WERI-Rb-1 (cell line): Measurements from ENCODE around the gene PLCE1.

Source experiments
- DNase-seq: peaks from one replicate; pipeline ENCODE4 v3.0.0-alpha.2; 2020
- H3K27ac ChIP-seq: fragments of 250-450 bp; sonication (Bioruptor Pico); 2 replicates; pipeline ENCODE4 v1.5.1; 2020; ENCODE audit warnings: mild to moderate bottlenecking, moderate library complexity
- H3K27me3 ChIP-seq: fragments of 250-450 bp; sonication (Bioruptor Pico); 2 replicates; pipeline ENCODE4 v1.5.1; 2021; ENCODE audit warnings: mild to moderate bottlenecking, low read depth, moderate library complexity; ENCODE audit not compliant: insufficient read depth, severe bottlenecking
- H3K36me3 ChIP-seq: fragments of 250-450 bp; sonication (Bioruptor Pico); 2 replicates; pipeline ENCODE4 v1.5.1; 2020; ENCODE audit warnings: mild to moderate bottlenecking, moderate library complexity
- H3K4me3 ChIP-seq: 2 replicates; pipeline ENCODE4 v1.5.1; 2011; ENCODE audit warnings: low read depth, mild to moderate bottlenecking, control low read depth, low read length
- H3K9me3 ChIP-seq: fragments of 250-450 bp; sonication (Bioruptor Pico); 2 replicates; pipeline ENCODE4 v1.5.1; 2021; ENCODE audit warnings: mild to moderate bottlenecking, moderate library complexity; ENCODE audit not compliant: severe bottlenecking
- CTCF ChIP-seq: IDR thresholded peaks from 2 replicates; pipeline ENCODE4 v1.5.1; 2011; ENCODE audit warnings: low read depth, mild to moderate bottlenecking, control low read depth, inconsistent platforms, low read length

PLCE1 gene

GRCh38 chr10:94001416-94001810, 7.7 kb downstream of the PLCE1 start:
- no peak overlapping the region for H3K4me3 ChIP-seq
- no peak for DNase-seq
- no peaks in the 10 kb centered on the region for H3K36me3 ChIP-seq
- no peaks in the 10 kb centered on the region for H3K27me3 ChIP-seq
- no peak overlapping the region for H3K27ac ChIP-seq
- H3K9me3 ChIP-seq = no peaks in the 10 kb centered on the region
- TF ChIP-seq CTCF = no peak

GRCh38 chr10:94002156-94002555, 8.4 kb downstream of the PLCE1 start:
- no peak for TF ChIP-seq CTCF
- no peak for DNase-seq

GRCh38 chr10:94003488-94003887, 9.8 kb downstream of the PLCE1 start:
- DNase-seq = no peak
- Histone ChIP-seq H3K9me3 (no peaks in the 10 kb centered on the region), H3K27ac (no peak overlapping the region), H3K27me3 (no peaks in the 10 kb centered on the region), H3K36me3 (no peaks in the 10 kb centered on the region), H3K4me3 (no peak overlapping the region)
- no peak for TF ChIP-seq CTCF

More at GRCh38 chr10:94002156-94002555, 8.4 kb downstream of the PLCE1 start:
- no peaks in the 10 kb centered on the region for H3K36me3 ChIP-seq
- no peaks in the 10 kb centered on the region for H3K27me3 ChIP-seq
- H3K9me3 ChIP-seq = no peaks in the 10 kb centered on the region
- no peak overlapping the region for H3K27ac ChIP-seq
- no peak overlapping the region for H3K4me3 ChIP-seq

GRCh38 chr10:94005050-94005449, 11.3 kb downstream of the PLCE1 start:
- no peak for TF ChIP-seq CTCF

GRCh38 chr10:94006591-94007550, 13.1 kb downstream of the PLCE1 start:
- H3K4me3 ChIP-seq = no peak overlapping the region
- no peaks in the 10 kb centered on the region for H3K27me3 ChIP-seq
- H3K9me3 ChIP-seq = no peaks in the 10 kb centered on the region
- DNase-seq = no peak
- TF ChIP-seq CTCF = no peak
- no peak overlapping the region for H3K27ac ChIP-seq
- no peaks in the 10 kb centered on the region for H3K36me3 ChIP-seq

More at GRCh38 chr10:94005050-94005449, 11.3 kb downstream of the PLCE1 start:
- Histone ChIP-seq H3K9me3 (no peaks in the 10 kb centered on the region), H3K27ac (no peak overlapping the region), H3K27me3 (no peaks in the 10 kb centered on the region), H3K4me3 (no peak overlapping the region), H3K36me3 (no peaks in the 10 kb centered on the region)
- DNase-seq = no peak

- TF ChIP-seq CTCF = no peak
- no peak for DNase-seq
- no peak overlapping the region for H3K4me3 ChIP-seq
- no peaks in the 10 kb centered on the region for H3K9me3 ChIP-seq
- H3K27me3 ChIP-seq = no peaks in the 10 kb centered on the region
- no peaks in the 10 kb centered on the region for H3K36me3 ChIP-seq
- H3K27ac ChIP-seq = no peak overlapping the region
These were observed 14.8 kb downstream of the PLCE1 start for GRCh38 chr10:94008526-94008925.
